ENCODE results near the gene HBG1. TPM values are rescaled to one million over a fixed set of nuclear protein-coding genes. Genes with fewer than 3 reads are reported as not detected.
"Not testable (repeated sequence)": the region's sequence is repeated elsewhere in the genome, so short reads cannot be mapped to it uniquely, and the experiment has no call there.

HBG1 gene
- not detected for total RNA-seq

DNA sequence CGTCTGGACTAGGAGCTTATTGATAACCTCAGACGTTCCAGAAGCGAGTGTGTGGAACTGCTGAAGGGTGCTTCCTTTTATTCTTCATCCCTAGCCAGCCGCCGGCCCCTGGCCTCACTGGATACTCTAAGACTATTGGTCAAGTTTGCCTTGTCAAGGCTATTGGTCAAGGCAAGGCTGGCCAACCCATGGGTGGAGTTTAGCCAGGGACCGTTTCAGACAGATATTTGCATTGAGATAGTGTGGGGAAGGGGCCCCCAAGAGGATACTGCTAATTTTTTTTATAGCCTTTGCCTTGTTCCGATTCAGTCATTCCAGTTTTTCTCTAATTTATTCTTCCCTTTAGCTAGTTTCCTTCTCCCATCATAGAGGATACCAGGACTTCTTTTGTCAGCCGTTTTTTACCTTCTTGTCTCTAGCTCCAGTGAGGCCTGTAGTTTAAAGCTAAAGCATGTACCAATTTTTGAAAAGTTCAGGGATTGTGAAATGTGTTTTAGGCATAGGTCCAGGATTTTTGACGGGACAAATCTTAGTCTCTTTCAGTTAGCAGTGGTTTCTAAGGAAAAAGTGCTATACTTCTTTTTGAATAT is at the start of gene HBG1:
TSS of gene HBG1 (minus strand) at position 51 of the 590 bp plus-strand sequence. CDS start 53 bp downstream, outside the sequence.
- H3K36me3 ChIP-seq; DNase-seq (ENCODE audit: low spot score in 2 of 2); H3K4me3 ChIP-seq; intact Hi-C loops (cut with DNase I); H3K4me1 ChIP-seq; H3K27me3 ChIP-seq; H3K9me3 ChIP-seq; H3K27ac ChIP-seq: not testable (repeated sequence)

DNA sequence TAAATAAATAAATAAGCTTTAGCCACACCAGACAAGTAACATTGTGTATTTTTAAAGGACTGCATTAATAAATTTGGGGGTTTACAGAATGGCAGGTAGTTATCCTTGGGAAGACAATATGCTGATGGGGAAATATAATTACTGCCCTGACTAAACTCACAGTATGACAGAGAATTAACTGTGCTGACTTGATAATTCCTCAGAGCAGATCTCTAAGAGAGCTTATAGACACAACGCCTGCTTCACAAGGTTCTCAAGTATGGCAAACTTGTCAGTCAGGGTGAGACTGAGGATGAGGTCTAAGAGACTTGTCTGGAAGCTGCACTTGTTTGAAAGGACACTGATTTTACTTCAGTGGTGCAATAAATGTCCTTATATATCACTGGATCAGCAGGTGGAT is 48.8 kb upstream of the HBG1 start:
- intact Hi-C loops (cut with DNase I), result no loop called here
- TF ChIP-seq, protein P1, sequence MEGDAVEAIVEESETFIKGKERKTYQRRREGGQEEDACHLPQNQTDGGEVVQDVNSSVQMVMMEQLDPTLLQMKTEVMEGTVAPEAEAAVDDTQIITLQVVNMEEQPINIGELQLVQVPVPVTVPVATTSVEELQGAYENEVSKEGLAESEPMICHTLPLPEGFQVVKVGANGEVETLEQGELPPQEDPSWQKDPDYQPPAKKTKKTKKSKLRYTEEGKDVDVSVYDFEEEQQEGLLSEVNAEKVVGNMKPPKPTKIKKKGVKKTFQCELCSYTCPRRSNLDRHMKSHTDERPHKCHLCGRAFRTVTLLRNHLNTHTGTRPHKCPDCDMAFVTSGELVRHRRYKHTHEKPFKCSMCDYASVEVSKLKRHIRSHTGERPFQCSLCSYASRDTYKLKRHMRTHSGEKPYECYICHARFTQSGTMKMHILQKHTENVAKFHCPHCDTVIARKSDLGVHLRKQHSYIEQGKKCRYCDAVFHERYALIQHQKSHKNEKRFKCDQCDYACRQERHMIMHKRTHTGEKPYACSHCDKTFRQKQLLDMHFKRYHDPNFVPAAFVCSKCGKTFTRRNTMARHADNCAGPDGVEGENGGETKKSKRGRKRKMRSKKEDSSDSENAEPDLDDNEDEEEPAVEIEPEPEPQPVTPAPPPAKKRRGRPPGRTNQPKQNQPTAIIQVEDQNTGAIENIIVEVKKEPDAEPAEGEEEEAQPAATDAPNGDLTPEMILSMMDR (IDR thresholded peaks at IDR 0.05), result no peak
- H3K27me3 ChIP-seq, result no peaks in the 10 kb centered on the region
- H3K27ac ChIP-seq, result no peak overlapping the region
- no peaks in the 10 kb centered on the region for H3K9me3 ChIP-seq
- H3K4me3 ChIP-seq, result no peak overlapping the region
- H3K4me1 ChIP-seq, result no peaks in the 10 kb centered on the region
- DNase-seq (ENCODE audit: low spot score in 2 of 2), result no peak
- no peaks in the 10 kb centered on the region for H3K36me3 ChIP-seq

DNA sequence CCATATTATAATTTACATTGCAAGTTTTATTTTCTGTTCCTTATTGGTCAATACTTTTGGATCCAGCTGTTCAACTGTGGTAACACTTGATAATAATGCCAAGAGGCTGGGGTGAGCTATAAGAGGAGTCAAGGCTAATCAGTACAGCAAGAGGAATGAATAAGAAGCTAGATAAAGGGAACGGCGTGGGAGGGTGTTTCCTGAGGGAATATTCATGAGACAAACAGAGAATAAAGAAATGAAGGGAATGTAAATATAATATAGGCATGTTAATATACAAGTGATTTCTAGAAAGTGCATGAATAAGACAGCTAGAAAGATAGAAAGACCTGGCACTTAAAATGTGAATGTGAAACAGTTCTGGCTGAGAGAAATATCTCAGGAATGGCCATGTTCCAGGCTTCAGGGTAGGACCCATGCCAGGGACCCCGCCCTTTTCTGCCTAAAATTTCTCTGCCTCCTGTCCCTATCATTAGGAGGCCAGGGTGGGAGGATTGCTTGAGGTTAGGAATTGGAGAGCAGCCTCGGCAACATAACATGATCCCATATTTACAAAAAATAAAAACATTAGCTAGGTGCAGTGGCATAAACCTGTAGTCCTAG is 48.2 kb upstream of the HBG1 start:
- Histone ChIP-seq H3K4me1 (no peaks in the 10 kb centered on the region), H3K9me3 (no peaks in the 10 kb centered on the region), H3K27ac (no peak overlapping the region), H3K4me3 (no peak overlapping the region), H3K36me3 (no peaks in the 10 kb centered on the region), H3K27me3 (no peaks in the 10 kb centered on the region)
- intact Hi-C loops (cut with DNase I), result no loop called here
- TF ChIP-seq, protein P1 (IDR thresholded peaks at IDR 0.05), result no peak
- no peak for DNase-seq (ENCODE audit: low spot score in 2 of 2)

DNA sequence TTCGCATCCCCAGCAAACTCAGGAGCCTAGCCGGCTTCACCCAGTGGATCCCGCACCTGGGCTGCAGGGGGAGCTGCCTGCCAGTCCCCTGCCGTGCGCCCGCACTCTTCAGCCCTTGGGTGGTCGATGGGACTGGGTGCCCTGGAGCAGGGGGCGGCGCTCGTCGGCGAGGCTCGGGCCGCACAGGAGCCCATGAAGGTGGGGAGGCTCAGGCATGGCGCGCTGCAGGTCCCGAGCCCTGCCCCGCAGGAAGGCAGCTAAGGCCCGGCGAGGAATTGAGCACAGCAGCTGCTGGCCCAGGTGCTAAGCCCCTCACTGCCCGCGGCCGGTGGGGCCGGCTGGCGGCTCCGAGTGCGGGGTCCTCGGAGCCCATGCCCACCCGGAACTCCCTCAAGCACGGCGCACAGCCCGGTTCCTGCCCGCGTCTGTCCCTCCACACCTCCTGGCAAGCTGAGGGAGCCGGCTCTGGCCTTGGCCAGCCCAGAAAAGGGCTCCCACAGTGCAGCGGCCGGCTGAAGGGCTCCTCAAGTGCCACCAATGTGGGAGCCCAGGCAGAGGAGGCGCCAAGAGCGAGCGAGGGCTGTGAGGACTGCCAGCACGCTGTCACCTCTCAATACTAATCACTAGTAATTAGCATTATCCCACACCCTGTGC is 44.8 kb upstream of the HBG1 start:
- H3K27me3 ChIP-seq; H3K36me3 ChIP-seq; H3K4me1 ChIP-seq; DNase-seq (ENCODE audit: low spot score in 2 of 2); H3K27ac ChIP-seq; intact Hi-C loops (cut with DNase I); H3K4me3 ChIP-seq; H3K9me3 ChIP-seq: not testable (repeated sequence)

DNA sequence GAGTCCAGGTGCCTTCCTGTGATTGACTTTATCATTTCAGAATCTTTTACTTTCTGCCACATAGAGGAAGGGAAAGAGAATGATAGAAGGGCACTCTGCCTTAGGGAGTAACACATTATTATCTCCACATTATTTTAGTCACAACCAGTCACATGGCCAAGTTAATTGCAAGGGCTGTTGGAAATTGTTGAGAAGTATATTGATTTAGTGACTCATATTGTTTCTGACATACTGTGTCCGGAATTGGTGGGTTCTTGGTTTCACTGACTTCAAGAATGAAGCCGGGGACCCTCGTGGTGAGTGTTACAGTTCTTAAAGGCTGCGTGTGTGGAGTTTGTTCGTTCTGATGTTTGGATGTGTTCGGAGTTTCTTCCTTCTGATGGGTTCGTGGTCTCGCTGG is 43.4 kb upstream of the HBG1 start:
- TF ChIP-seq, protein P1 (IDR thresholded peaks at IDR 0.05), result no peak
- Histone ChIP-seq H3K36me3 (no peaks in the 10 kb centered on the region), H3K4me3 (no peak overlapping the region), H3K9me3 (no peaks in the 10 kb centered on the region), H3K4me1 (no peaks in the 10 kb centered on the region), H3K27me3 (no peaks in the 10 kb centered on the region), H3K27ac (no peak overlapping the region)
- intact Hi-C loops (cut with DNase I), result no loop called here
- DNase-seq (ENCODE audit: low spot score in 2 of 2), result no peak

DNA sequence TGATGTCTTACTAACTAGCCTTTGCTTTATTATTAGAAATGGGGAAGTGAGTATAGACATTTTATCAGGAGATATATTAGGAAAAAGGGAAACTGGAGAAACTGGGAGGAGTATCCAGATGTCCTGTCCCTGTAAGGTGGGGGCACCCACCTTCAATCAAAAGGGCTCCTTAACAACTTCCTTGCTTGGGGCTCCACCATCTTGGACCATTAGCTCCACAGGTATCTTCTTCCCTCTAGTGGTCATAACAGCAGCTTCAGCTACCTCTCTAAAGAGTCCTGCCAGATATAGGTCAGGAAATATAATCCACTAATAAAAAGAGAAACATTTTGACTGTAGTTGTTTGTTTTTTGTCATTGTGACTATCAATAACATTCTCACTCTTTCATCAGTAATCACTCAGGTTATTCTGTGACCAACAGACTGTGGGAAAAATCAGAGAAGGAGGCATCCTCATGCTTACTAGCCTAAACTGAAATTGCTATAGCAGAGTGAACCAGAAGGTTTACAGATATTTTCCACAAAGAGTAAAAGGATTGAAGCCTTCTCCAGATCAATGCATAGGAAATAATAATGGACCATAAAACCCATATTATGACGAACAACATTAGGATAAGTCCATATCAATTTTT is 41.7 kb upstream of the HBG1 start:
- Histone ChIP-seq H3K4me1 (no peaks in the 10 kb centered on the region), H3K27ac (no peak overlapping the region), H3K36me3 (no peaks in the 10 kb centered on the region), H3K27me3 (no peaks in the 10 kb centered on the region), H3K4me3 (no peak overlapping the region), H3K9me3 (no peaks in the 10 kb centered on the region)
- TF ChIP-seq, protein P1 (IDR thresholded peaks at IDR 0.05), result no peak
- intact Hi-C loops (cut with DNase I), result no loop called here
- no peak for DNase-seq (ENCODE audit: low spot score in 2 of 2)
